Choroid plexus epithelial cell (primary cell): ENCODE measurements around the gene SUV39H1.

Experiments
- DNase-seq: peaks from one replicate; pipeline ENCODE4 v3.0.0-alpha.2; 2010; ENCODE audit warnings: low read depth
- H3K4me3 ChIP-seq: 2 replicates; pipeline ENCODE4 v1.5.1; 2011; ENCODE audit warnings: low read depth, mild to moderate bottlenecking, control low read depth, low read length, moderate library complexity
- CTCF ChIP-seq: conservative IDR thresholded peaks from 2 replicates; pipeline ENCODE4 v1.5.1; 2011; ENCODE audit warnings: low read depth, mild to moderate bottlenecking, control low read depth, inconsistent platforms, low read length, moderate library complexity

SUV39H1 gene

DNA sequence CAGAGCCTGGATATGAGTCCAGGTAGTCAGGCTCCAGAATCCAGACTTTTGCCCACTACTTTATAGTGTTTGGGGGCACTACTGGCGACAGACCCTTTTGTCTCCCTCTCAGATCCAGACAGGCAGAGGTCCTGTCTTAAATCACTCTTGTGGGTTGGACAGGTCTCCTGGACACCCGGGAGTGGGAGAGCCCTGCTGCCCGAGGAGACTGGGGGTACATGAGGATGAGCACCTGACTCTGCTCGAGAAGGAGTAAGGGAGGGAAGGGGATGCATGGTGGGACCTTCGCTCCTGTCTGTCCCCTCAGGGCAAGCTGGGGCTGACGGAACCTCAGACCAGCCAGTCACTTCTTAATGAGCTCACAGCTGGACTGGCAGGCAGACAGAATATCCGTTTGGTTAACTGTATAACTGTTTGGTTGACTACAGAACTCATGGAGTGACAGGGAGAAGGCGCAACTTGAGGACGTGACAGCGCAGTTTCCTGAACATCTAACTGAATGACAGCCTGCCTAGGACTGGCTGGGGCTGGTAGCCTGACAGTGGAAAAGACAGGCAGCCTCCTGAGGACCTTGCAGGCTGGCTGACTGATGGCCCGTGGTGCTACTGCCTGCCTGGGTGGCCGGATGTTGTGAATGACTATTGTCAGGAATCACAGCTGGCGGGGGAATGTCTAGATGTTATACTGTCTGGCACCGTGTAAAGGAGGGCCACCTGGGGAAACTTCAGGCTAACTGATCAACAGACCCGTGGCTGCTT lies 1.6 kb upstream of the SUV39H1 start:
- DNase-seq = no peak
- TF ChIP-seq CTCF = no peak

DNA sequence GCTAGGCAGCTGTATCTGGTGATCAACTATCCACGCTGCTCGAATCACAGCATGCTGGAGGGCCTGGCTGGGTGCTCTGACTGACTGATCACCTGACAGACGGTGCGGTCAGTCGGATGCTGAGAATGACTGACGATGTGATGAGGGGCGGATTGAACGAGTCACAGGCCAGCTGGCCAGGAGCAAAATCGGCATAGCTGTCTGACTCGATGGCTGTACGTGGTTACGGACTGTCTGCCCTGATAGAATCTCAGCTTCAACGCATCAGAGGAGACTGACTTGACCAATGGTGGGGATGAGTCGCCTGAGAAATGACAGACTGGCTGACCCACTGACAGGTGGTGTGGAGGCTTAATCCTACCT lies 1.0 kb upstream of the SUV39H1 start:
- TF ChIP-seq CTCF = no peak
- peak overlapping the region; percentile 17 for H3K4me3 ChIP-seq
- peak; percentile 24 for DNase-seq

More for the DNA sequence above, 1.6 kb upstream of the SUV39H1 start:
- H3K4me3 ChIP-seq = no peak overlapping the region

GRCh38 chrX:48695925-48696300 lies 621 bp upstream of the SUV39H1 start:
- no peak for DNase-seq
- H3K4me3 ChIP-seq = peak overlapping the region; percentile 65
- TF ChIP-seq CTCF = no peak

DNA sequence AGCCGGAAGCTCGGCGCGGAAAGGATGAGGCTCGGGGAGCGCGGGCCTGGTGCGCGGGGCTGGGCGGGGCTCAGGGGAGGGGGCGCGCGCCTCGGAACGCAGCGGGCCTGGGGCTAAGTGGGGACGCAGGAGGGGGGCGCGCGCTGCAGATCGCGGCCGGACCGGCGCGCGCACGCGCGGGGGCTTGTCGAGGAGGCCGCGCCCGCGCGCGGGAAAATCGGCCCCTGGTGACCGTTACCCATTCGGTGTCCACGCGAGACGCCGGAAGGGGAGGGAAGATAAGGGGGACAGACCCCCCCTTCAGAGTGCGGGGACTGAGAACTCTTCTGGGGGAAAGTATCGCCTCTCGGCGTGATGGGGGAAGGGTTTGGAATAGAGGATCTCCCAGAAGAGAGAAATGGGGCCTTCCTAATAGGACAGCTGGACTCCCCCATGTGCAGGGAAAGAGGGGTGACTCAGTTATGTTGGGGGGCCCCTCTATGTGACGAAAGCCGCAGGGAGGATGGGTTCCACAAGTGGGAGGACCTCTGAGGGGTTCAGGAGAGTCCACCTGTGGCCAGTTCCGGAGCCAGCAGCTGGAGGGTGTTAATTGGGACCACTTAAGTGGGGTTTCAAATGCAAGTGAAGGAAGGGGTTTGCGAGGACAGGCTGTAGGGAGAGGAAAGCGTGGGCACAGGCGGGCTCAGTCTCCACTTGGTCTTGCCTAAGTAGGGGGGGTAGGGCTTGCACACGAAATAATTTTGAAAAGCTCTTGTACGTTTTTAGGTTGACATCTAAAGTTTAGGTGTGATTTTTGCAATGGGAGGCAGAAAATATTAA lies 584 bp downstream of the SUV39H1 start:
- TF ChIP-seq CTCF = no peak
- peak overlapping the region; percentile 65 for H3K4me3 ChIP-seq
- peak; percentile 10 for DNase-seq

DNA sequence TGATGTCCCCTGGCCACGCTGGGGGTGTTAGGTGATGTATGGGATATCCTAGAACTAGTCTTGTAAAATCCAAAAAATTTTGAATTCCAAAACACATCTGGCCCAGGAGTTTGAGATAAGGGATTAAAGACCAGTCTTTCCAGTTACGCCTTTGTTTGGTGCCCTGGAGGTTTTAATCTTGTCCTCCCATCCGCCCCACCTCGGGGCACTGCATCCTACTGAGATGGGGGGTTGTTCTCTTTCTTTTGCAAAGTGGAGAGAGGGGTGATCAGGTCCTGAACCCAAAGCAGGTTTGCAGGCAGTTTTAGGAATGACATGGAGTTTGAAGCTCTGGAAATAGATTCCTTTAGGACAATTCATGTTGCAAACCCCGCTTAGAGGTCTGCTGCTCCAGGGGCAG lies 1.8 kb downstream of the SUV39H1 start:
- H3K4me3 ChIP-seq = no peak overlapping the region
- no peak for DNase-seq
- no peak for TF ChIP-seq CTCF

- no peak overlapping the region for H3K4me3 ChIP-seq
- no peak for DNase-seq
- TF ChIP-seq CTCF = no peak
Observed at GRCh38 chrX:48700246-48700645, 3.7 kb downstream of the SUV39H1 start.
